ENCODE results near the gene DOK4. TPM values are rescaled to one million over a fixed set of nuclear protein-coding genes. Genes with fewer than 3 reads are reported as not detected.

DOK4 gene
- total RNA-seq, 1 experiment from 2014 or later, result 14.4 TPM

GRCh38 chr16:57426356-57426755 lies 59.9 kb downstream of the DOK4 start:
- Histone ChIP-seq H3K9me3 (ENCODE audit: control insufficient read depth in 1 of 2, insufficient read depth in 1 of 2, low read depth in 1 of 2, low read length in 2 of 2) (no peaks in the 10 kb centered on the region), H3K36me3 (ENCODE audit: control insufficient read depth in 1 of 2, insufficient read depth in 2 of 2, low read length in 2 of 2) (peaks cover 28% of the 10 kb centered on the region in 2 experiments), H3K9ac (ENCODE audit: low read length) (no peak overlapping the region), H4K20me1 (ENCODE audit: insufficient read depth) (no peaks in the 10 kb centered on the region), H3K9me2 (ENCODE audit: insufficient read depth) (no peaks in the 10 kb centered on the region), H3K27me3 (ENCODE audit: insufficient read depth, low read length) (no peaks in the 10 kb centered on the region), H3K79me2 (ENCODE audit: insufficient read depth, low read length) (no peaks in the 10 kb centered on the region), H3K27ac (ENCODE audit: low read depth, low read length) (no peak overlapping the region), H2AFZ (ENCODE audit: low read depth, low read length, poor library complexity, severe bottlenecking) (no peak overlapping the region), H3K4me3 (replicated peaks in 1 of 2; ENCODE audit: low read depth in 1 of 2, low read length in 2 of 2) (no peak overlapping the region), H3K4me2 (ENCODE audit: low read length) (no peak overlapping the region), H3K4me1 (ENCODE audit: control insufficient read depth in 1 of 2, insufficient read depth in 2 of 2, low read length in 2 of 2) (no peaks in the 10 kb centered on the region)
- TF ChIP-seq ZBTB33 (IDR thresholded peaks at IDR 0.05; ENCODE audit: extremely low read depth, insufficient replicate concordance, low read length), result no peak
- ChIA-PET CTCF (no interaction called here), RAD21 (ENCODE audit: low non-redundant PET in 1 of 2, low total read pairs in 2 of 2, uncharacterized antibody in 2 of 2, unreplicated experiment in 2 of 2) (no interaction called here), POLR2A (interaction anchor here (0.9 kb wide), 1 partner anchor 21 kb away, joined by 3 read pairs; the partner anchor contains the start of genes CIAPIN1 and COQ9)
- no TSS peak for BruUV-seq (replicated peaks)
- DNase-seq (ENCODE audit: low read depth, low spot score) (no peak), ATAC-seq (no peak)
- intact Hi-C loops (cut with micrococcal nuclease), result no loop called here

- Histone ChIP-seq H3K27ac (ENCODE audit: low read depth, low read length) (no peak overlapping the region), H3K4me2 (ENCODE audit: low read length) (no peak overlapping the region), H3K4me3 (replicated peaks in 1 of 2; ENCODE audit: low read depth in 1 of 2, low read length in 2 of 2) (no peak overlapping the region), H3K9me3 (ENCODE audit: control insufficient read depth in 1 of 2, insufficient read depth in 1 of 2, low read depth in 1 of 2, low read length in 2 of 2) (no peaks in the 10 kb centered on the region), H3K9ac (ENCODE audit: low read length) (no peak overlapping the region), H3K4me1 (ENCODE audit: control insufficient read depth in 1 of 2, insufficient read depth in 2 of 2, low read length in 2 of 2) (peaks cover 0 to under 1% of the 10 kb centered on the region in 2 experiments; a peak in 2 of 4 replicates), H3K36me3 (ENCODE audit: control insufficient read depth in 1 of 2, insufficient read depth in 2 of 2, low read length in 2 of 2) (peaks cover 12% of the 10 kb centered on the region in 2 experiments; a peak in 3 of 4 replicates), H4K20me1 (ENCODE audit: insufficient read depth) (no peaks in the 10 kb centered on the region), H3K9me2 (ENCODE audit: insufficient read depth) (no peaks in the 10 kb centered on the region), H3K27me3 (ENCODE audit: insufficient read depth, low read length) (no peaks in the 10 kb centered on the region), H2AFZ (ENCODE audit: low read depth, low read length, poor library complexity, severe bottlenecking) (no peak overlapping the region), H3K79me2 (ENCODE audit: insufficient read depth, low read length) (no peaks in the 10 kb centered on the region)
- RAD21 ChIA-PET (ENCODE audit: low non-redundant PET in 1 of 2, low total read pairs in 2 of 2, uncharacterized antibody in 2 of 2, unreplicated experiment in 2 of 2), result no interaction called here
- BruUV-seq (replicated peaks), result no TSS peak
- CTCF ChIA-PET, result no interaction called here
- intact Hi-C loops (cut with micrococcal nuclease), result no loop called here
- POLR2A ChIA-PET, result no interaction called here
- DNase-seq (ENCODE audit: low read depth, low spot score) (no peak), ATAC-seq (no peak)
- TF ChIP-seq ZNF274 (IDR thresholded peaks at IDR 0.05; ENCODE audit: low read depth, low read length) (no peak), ZFX (IDR thresholded peaks at IDR 0.05) (no peak), ELF1 (IDR thresholded peaks at IDR 0.05; ENCODE audit: borderline replicate concordance, low read depth) (no peak), MAX (IDR thresholded peaks at IDR 0.05) (no peak), ATF3 (IDR thresholded peaks at IDR 0.05) (no peak), SRF (IDR thresholded peaks at IDR 0.05; ENCODE audit: low read depth) (no peak), CTCF (IDR thresholded peaks at IDR 0.05 in 2 of 3, conservative IDR thresholded peaks at IDR 0.05 in 1 of 3; ENCODE audit: borderline replicate concordance in 1 of 3, insufficient read depth in 1 of 3, low read depth in 2 of 3, low read length in 2 of 3) (no peak), FOSL1 (IDR thresholded peaks at IDR 0.05; ENCODE audit: low read depth) (no peak), EZH2phosphoT487 (IDR thresholded peaks at IDR 0.05; ENCODE audit: borderline replicate concordance) (no peak), SP1 (IDR thresholded peaks at IDR 0.05; ENCODE audit: low read depth) (no peak), EGR1 (IDR thresholded peaks at IDR 0.05; ENCODE audit: low read depth) (no peak), POLR2A (IDR thresholded peaks at IDR 0.05; ENCODE audit: borderline replicate concordance, extremely low read depth, insufficient read depth, insufficient read length) (no peak), POLR2AphosphoS5 (IDR thresholded peaks at IDR 0.05; ENCODE audit: low read depth, low read length) (no peak), TCF7L2 (IDR thresholded peaks at IDR 0.05; ENCODE audit: borderline replicate concordance, extremely low read depth, insufficient read depth, insufficient read length) (no peak)
Observed at GRCh38 chr16:57424583-57424982, 61.7 kb downstream of the DOK4 start.
